COLO668 (cell line): ENCODE results near the gene SH3RF3.

Experiments
- DNase-seq: peaks from one replicate; lab custom pipeline; 2025; ENCODE audit not compliant: unreplicated experiment; lab: John Stamatoyannopoulos, UW

SH3RF3 gene

DNA sequence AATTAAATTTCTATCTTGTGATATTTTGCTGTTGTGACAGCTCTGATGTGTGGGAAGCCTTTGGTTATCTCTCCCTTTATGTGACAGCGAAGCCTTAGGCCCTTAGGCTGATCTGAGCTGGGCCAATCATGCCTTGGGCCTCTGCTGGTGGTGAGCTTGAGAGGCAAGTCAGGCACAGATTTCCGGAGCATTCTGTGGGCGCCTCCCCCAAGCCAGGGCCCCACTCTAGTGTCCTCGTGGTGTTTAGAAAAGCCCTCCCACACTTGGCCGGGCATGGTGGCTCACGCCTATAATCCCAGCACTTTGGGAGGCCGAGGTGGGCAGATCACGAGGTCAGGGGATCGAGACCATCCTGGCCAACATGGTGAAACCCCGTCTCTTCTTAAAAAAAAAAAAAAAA lies 239.8 kb downstream of the SH3RF3 start:
- no peak for DNase-seq

DNA sequence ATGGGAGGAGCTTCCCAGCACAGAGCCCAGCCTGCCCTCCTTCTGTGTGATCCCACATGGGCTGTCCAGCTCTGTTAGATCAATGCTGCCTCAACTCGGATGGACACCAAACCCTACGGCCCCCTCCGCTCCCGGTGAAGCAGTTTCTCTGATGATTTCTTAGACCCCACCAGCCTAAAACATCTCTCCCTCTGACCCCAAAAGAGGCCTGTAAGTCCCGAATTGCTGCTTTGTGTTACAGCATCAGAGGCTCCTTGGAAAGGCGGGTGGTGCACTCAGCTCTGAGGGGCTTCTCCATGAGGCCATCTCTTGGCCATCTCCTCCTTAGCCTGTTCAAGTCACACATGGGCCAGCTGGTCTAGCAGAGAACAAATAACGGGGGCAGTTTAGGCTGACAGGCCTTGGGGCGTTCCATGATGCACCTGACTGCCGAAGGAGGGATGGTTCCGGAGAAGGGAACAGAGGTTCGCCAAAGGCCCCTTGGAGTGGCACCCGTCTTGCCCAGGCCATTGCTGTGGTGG lies 240.7 kb downstream of the SH3RF3 start:
- no peak for DNase-seq

DNA sequence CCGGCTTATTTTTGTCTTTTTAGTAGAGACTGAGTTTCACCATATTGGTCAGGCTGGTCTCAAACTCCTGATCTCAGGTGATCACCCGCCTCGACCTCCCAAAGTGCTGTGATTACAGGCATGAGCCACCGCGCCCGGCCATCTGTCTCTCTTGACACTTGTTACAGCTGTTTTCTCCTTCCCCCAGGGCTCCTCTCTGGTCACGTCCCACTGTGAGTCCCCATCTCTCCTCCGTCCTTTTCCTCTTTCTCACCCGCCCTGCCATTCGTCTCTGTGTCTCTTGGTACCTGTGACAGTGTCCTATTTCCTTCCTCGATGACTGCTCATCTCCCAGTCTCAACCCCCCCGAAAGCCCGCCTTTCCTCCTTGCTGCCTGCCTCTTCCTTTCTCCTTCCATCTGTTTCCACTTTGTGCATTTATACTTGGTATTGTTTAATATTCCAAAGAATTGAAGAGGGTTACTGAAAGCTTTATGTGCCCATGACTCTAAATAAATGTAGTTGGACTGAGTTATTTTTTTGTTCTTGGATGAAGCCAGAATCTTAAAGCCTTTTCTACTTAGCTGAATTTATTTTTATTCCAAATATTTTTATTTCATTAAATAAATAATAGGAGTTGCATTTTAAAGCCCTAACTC lies 241.5 kb downstream of the SH3RF3 start:
- no peak for DNase-seq

DNA sequence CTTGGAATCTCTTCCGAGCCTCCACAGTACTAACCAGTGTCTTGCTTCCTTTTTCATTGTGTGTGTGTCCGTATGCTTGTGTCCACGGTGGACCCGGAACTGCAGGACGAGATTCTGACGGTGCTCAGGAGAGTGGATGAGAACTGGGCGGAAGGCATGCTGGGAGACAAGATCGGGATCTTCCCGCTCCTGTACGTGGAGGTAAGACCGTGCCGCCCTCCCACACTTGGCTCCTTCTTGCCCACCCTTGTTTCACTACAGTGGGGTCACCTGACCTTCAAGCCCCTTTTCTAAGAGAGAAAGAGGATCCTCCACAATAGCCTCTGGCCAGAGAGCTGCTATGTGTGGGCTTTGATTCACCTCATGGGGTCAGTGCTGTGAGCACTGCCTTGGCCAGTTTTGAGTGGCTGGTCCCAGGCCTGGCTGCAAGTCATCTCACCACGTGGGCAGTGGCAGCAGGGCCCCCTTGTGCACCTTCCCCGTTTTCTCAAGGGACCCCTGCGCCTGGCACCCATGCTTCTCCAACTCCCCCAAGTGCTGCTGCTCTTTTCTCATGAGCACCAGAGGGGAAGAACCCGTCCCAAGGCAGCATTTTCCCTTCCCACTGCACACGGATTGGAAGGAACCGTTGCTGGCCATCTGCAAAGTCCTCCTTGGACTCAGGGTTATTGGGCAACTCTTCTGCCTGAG lies 242.6 kb downstream of the SH3RF3 start:
- DNase-seq: no peak

DNA sequence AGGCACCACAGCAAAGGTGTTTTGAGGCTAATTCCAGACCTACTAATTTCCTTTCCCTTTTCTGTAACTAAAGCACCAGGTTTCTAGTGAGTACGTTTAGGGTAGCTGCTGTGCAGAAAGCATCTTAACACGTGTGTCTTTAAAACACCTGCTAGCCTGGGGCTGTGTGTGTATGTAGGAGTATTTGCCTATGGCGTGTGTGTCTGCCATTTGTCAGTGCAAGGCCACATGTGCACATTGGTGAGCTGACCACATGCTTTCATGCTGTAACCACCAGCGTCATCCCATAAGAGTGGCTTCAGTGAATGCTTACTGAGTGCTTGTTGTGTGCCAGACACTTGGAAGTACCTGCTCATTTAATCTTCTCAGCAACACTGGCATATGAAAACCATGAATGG lies 243.2 kb downstream of the SH3RF3 start:
- peak; percentile 42 for DNase-seq

DNA sequence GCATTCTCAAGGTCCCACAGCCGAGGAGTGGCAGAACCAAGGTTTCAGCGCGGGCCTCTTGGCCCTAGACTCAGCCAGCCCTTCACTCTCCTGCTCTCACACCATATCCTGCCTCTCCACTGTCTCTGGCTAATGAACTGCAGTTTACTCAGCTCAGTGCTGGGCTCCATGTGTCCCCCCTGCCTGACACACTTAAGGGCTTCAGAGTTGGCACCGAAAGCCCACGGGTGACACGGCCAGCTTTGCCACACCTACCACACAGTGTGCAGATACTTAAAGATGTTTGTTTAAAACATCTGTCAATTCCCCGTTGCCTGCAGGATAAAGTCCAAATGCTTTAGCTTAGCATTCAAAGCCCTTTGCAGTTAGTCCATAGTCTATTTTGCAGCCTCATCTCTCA lies 243.6 kb downstream of the SH3RF3 start:
- no peak for DNase-seq

DNA sequence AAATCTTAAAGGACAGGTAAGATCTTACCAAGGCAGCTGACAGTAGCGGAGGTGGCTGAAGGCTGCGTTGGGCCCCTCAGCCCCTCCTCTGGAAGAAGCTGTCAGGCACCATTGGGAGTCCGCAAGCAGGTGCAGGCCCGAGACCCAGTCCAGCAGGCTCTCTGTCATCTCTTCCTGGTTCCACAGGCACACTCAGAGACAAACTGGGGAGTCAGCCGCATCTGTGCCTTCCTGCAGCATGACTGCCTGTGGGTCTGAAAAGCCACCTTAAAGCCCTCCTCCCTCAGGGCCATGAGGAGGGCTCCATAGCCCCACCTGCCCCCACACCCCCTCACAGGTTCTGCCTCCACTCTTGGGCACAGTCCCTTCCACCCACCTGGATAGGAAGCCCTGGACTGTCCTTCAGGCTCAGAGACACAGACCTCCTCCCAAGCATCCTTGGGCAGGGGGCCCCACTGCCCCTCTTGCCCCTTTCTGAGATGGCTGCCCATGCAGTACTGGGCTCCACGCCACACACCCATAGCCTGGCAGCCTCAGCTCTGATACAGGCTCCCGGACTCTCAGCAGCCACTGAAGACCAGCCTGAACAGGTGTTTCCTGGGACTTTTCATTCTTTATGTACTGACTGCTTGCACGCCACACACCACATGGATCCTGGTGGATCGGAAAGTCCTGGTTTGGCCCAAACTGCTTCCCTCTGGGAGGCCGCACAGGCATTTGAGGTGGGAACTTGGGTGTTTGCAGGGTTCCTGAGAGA lies 245.0 kb downstream of the SH3RF3 start:
- no peak for DNase-seq

DNA sequence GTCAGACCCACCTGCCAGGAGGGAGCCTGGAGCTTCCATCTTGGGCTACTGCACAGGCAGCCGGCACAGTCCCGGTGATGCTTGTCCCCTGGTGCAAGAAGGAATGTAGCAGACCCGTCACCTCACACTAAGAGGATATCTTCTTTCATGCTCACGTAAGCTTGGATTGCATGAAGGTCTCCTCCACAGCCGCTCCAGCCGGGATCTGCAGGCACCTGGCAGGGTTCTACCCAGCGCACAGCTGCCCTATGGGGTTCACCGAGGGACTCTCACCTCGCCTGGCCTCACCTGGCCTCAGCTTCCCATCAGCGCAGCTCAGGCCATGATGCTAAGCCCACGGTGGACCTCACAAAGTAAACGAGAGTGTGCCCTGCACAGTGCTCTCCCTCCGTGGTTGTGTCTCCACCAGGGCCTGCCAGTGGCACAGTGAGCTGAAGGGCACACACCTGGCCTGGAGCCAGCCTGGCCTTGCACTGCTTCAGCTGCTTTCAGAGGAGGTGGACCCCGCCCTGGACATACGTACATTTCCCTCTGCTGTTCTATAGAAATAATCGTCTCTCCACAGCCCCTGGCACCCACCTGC lies 245.6 kb downstream of the SH3RF3 start:
- peak; percentile 46 for DNase-seq

DNA sequence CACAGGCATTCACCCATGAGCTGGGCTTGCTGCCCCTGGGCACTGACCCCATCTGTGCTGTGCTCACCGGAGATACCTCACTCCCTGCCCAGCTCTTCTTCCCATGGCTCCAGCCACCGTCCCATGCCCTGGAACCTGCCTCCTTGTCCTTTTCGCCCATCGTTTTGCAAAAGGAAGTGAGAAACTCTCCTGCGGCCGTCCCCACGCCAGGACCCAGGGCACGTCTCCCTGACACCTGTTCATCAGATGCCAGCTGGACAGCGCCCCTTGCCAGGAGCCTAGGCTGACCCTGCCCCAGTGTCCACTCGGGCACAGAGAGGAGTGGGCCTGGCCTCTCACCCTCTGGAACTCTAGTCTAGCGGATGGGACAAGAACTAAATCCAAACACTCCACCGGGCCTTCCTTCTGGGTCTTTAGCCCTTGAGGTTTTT lies 246.1 kb downstream of the SH3RF3 start:
- DNase-seq: no peak

DNA sequence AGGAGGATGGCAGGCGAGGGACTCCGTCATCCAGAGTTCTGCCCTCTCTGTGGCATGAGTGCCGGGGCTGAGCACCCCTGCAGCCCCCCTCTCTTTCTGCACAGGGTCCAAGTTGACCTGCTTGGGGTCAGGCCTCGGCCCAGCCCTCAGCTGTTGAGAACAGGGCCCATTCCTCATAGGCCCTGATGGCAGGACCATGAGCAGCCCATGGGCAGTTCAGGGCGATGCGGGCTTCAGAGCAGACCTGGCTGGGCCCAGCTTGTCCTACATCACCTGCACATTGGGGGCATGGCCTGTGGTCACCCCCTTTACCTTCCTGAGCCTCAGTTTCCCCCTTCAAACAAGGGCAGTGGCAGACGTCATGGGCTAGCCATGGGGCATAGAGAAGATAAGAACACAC lies 246.7 kb downstream of the SH3RF3 start:
- DNase-seq: no peak

DNA sequence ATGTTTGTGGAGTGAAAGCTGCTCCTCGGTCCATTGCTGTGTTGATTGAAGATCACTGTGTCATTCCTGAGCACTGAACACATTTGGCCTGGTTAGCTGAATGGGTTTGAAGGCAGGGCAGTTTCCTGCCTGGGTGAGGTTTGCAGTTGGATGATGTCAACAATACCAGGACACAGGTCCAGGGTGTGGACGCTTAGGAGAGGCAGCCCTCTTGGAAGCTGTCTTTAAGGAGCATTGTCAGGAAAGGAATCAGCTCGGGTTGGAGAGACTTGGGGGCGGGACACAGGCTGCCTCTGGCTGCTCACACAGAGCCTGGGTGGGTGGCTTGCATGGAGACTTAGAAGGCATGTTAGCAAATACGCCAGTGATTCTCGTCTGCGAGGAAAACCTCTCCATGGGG lies 247.1 kb downstream of the SH3RF3 start:
- DNase-seq: no peak

DNA sequence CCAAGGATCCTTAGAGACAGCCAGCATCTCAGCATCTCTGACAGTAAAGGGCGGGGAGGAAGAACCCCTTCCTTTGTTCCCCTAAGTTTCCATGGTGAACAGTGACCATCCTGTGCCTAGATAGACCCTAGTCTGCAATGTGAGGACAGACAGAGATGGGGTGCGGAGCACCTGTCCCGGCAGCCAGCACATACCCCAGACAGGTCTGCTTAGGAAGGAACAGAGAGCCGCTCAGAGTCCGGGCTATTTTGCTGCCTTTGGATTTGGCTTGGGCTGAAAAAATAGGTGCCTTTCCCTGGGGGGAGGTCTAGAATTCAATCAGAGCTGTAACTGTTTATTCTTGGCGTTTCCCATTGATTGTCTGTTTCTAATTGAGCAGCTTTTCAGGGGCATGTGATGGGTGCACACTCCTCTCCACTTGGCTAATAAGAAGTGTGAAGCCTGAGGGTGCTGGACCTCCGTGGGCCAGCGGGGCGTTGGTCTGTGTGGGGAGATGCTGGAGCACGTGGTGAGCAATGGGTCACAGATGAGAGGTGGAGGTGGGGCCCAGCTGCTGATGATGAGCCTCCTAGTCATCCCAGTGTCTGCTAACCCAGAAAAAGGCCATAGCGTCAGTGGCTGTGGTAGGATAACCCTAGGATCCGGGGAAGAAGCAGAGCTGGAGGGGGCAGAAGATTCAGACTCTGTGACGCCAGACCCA lies 247.9 kb downstream of the SH3RF3 start:
- no peak for DNase-seq

DNA sequence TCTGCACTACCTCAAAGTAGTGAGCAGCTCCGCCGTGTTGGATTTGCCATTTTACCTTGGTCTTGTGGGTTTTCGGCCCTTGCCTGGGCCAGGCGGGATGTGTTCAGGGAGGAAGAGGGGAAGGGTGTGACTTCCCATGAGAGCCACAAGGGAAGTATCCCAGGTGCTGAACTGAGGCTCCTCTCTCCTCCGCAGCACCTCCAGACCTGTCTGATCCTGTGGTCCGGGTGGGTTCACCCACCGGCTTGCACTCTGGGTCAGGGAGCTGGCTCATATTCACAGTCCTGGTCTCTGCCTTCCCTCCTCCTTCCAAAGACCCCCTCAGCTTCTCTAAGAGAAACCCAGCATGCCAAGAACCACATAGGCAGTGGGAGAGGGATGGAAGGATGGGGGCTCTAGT lies 249.0 kb downstream of the SH3RF3 start:
- no peak for DNase-seq

DNA sequence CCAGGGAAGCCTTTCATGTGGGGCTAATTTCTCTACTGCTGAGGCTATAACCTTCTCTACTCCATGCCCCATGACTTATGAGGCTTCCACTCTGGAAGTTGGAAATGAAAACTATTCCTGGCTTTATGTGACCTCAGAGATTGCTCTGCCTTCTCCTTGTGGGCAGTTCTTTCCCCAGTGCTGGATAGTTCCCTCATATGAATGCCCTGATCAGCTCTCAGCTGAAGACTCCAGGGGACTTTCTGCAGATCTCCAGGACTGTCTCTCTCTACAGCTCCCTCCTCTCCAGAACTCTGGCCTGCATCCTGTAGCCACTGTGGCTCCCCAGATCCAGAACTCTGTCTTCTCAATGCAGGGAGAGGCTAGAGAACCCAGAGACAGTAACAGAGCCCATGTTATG lies 249.7 kb downstream of the SH3RF3 start:
- no peak for DNase-seq

DNA sequence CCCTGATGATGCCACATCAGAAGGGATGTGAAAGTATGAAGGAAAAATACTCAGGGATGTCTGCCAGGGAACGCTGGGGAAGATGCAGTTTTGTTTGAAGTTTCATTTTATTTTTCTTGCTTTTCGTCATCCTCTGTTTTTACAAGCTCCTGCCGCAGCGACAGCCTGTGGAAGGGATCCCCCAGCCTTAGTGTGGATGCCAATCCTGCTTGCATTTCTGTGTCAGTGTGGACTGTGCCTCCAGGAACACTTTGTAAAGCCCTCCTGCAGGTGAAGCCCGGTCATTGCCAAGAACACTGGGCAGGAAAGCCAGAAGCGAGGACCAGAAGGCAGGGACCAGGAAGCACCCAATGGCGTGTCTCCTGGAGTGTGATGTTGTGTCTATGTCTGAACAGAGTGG lies 250.5 kb downstream of the SH3RF3 start:
- DNase-seq: no peak

DNA sequence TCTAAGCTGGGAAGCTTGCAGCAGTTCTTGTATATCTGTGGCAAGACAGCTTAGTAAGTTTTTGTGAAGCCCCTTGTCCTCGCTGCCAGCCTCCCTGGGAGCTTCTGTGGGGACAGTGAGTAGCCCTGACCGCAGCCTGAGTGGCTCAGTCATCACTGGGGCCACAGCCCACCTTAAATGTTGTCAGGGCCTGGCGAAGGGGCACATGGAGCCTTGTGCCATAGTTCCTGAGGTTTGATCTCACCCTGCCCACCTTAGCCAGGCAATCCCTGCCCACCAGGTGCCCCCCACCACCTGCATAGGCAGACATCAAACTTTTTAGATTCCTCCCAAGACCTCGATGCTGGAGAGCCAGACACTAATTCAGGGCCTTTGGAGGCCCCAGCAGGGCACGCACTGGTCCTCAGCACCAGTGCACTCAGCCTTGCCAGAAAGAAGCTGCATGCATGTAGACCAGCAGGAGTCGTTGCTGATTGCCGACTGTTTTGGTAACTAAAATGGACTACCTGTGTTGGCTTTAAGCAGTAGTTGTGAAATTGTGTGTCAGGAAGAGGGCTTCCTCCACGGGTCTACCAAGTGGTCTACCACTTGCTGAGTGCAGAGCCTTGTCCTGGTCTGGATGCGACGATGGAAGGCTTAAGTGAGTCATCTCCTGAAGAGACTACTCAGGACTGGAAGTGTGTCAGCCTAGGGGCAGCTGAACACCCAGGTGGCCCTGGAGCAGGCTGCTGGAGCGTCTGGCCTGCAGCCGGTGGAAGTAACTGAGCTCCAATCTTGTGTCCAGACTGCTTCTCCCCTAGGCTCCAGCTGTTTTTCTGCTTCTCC lies 251.7 kb downstream of the SH3RF3 start:
- DNase-seq: no peak

DNA sequence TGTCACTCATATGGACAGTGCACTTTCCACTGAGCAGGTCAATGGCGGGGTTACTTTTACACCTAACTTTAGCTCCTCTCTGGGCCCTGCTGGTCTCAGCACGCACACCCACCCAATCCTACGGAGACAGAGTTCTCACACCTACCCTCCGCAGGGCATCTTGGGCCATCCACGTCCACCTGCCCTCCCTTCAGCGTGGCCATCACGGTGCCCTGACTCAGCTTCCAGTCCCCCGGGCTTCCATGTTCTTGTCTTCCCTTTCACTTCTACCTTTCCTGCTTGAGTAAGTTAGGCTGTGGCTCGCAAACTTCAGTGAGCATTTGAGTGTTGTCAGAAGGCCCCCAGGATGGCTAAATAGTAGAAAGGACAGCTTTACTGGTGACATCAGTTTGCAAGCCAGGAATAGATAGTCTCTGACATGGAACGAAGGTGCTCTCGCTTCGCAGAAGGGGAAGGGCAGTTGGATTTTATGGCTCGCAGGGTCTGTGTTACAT lies 252.4 kb downstream of the SH3RF3 start:
- no peak for DNase-seq

DNA sequence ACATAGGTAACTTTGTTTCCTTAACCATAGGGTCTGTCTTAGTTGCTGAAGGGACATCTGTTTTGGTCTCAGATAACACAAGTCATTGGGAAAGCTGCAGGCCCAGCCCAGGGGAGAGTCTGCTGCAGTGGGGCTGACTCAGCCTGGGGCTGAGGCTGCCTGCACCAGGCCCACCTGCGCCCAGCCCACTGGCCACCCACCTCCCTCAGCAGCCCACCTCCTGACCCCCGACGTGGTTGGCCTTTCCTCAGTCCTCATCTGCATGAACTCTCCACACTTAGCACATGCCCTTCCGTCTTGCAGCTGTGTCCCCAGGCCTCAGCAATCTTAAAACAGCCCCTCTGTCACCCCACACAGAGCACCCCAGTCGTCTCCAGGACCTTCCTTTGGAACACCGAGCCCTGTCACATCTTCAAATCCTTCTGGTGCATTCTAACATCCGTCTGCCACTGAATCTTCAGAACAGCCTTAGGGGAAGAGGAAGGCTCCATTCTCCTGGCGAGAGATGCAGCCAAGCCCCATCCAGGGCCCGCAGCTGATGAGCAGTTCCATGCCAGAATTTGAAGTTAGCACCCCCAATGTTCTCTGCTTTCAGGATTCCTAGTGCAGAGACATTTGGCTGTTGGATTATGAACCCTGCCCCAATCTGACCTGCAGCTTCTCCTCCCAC lies 253.4 kb downstream of the SH3RF3 start:
- no peak for DNase-seq

DNA sequence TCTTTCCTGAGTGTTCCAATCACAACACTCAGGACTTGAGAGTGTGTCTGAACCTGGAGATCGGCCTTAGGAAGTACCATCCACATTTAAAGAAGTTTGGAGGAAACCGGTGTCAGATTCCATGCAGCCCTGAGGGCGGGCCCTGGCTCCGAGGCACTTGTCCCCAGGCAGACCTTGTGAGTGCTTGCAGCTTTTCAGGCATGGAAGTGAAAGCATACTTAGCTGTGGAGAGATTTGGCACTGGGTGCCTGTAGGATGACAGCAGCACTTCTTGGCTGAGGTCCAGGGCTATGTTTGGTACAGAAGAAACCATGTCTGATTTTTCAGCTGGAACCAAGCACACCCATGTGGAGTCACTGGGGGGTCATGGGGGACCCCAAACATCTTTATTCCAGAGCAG lies 253.9 kb downstream of the SH3RF3 start:
- peak; percentile 24 for DNase-seq
